Neural crest cell (in vitro differentiated cells): ENCODE results near the gene SNX19. TPM values are rescaled to one million over a fixed set of nuclear protein-coding genes. Genes with fewer than 3 reads are reported as not detected.

Experiments used
- DNase-seq: peaks from one replicate; pipeline ENCODE4 v3.0.0; 2021; ENCODE audit warnings: low read depth, mixed read lengths, low spot score
- H3K27ac Mint-ChIP-seq: one replicate; pipeline ENCODE4 v1.8.0; 2021; ENCODE audit warnings: mild to moderate bottlenecking, mixed read lengths; ENCODE audit not compliant: unreplicated experiment
- H3K27me3 Mint-ChIP-seq: 2 replicates; pipeline ENCODE4 v1.8.0; 2021; ENCODE audit warnings: low read depth, mild to moderate bottlenecking, mixed read lengths
- H3K36me3 Mint-ChIP-seq: 2 replicates; pipeline ENCODE4 v1.8.0; 2021; ENCODE audit warnings: low read depth, mild to moderate bottlenecking, mixed read lengths
- H3K4me1 Mint-ChIP-seq: 2 replicates; pipeline ENCODE4 v1.8.0; 2021; ENCODE audit warnings: mixed read lengths
- H3K4me3 Mint-ChIP-seq: one replicate; pipeline ENCODE4 v1.8.0; 2021; ENCODE audit warnings: mild to moderate bottlenecking, mixed read lengths
- H3K9me3 Mint-ChIP-seq: 2 replicates; pipeline ENCODE4 v1.8.0; 2021; ENCODE audit warnings: mixed read lengths
- CTCF ChIP-seq: fragments of 200-600 bp; sonication (generic); conservative IDR thresholded peaks from 2 replicates; pipeline ENCODE4 v1.5.0; 2021; ENCODE audit warnings: antibody characterized with exemption, mild to moderate bottlenecking
- total RNA-seq: library from RNA; stranded (reverse); gene quantifications from 2 replicates; pipeline ENCODE4 v1.2.1, GENCODE V29; 2021

The SNX19 gene
- total RNA-seq, 1 donor from 2014 or later: 45.0 TPM

GRCh38 chr11:130872981-130873380 lies 43.3 kb downstream of the SNX19 start:
- H3K27ac Mint-ChIP-seq: no peak overlapping the region

GRCh38 chr11:130872513-130872912 lies 43.8 kb downstream of the SNX19 start:
- H3K27ac Mint-ChIP-seq: no peak overlapping the region
- peaks cover 5% of the 10 kb centered on the region for H3K4me1 Mint-ChIP-seq
- no peaks in the 10 kb centered on the region for H3K9me3 Mint-ChIP-seq
- DNase-seq: no peak
- H3K4me3 Mint-ChIP-seq: no peak overlapping the region
- no peak for TF ChIP-seq CTCF
- H3K36me3 Mint-ChIP-seq: peaks cover 12% of the 10 kb centered on the region
- no peaks in the 10 kb centered on the region for H3K27me3 Mint-ChIP-seq

More at GRCh38 chr11:130872981-130873380, 43.3 kb downstream of the SNX19 start:
- Mint-ChIP-seq H3K36me3 (peaks cover 13% of the 10 kb centered on the region), H3K27me3 (no peaks in the 10 kb centered on the region), H3K4me3 (no peak overlapping the region), H3K9me3 (no peaks in the 10 kb centered on the region), H3K4me1 (peaks cover 5% of the 10 kb centered on the region)
- TF ChIP-seq CTCF: no peak
- DNase-seq: no peak

- Mint-ChIP-seq H3K27ac (no peak overlapping the region), H3K27me3 (no peaks in the 10 kb centered on the region), H3K36me3 (peaks cover 12% of the 10 kb centered on the region), H3K4me3 (no peak overlapping the region), H3K4me1 (peaks cover 5% of the 10 kb centered on the region), H3K9me3 (no peaks in the 10 kb centered on the region)
- no peak for DNase-seq
- TF ChIP-seq CTCF: no peak
Measured at GRCh38 chr11:130872102-130872501, 44.2 kb downstream of the SNX19 start.

- no peak overlapping the region for H3K27ac Mint-ChIP-seq
- H3K9me3 Mint-ChIP-seq: no peaks in the 10 kb centered on the region
- H3K36me3 Mint-ChIP-seq: peaks cover 12% of the 10 kb centered on the region
- no peak for DNase-seq
- H3K4me3 Mint-ChIP-seq: no peak overlapping the region
- no peaks in the 10 kb centered on the region for H3K27me3 Mint-ChIP-seq
- TF ChIP-seq CTCF: no peak
- peaks cover 5% of the 10 kb centered on the region for H3K4me1 Mint-ChIP-seq
Measured at GRCh38 chr11:130871616-130872015, 44.7 kb downstream of the SNX19 start.

- no peaks in the 10 kb centered on the region for H3K9me3 Mint-ChIP-seq
Measured at GRCh38 chr11:130868721-130869390, 47.4 kb downstream of the SNX19 start.

More at GRCh38 chr11:130868721-130869390, 47.4 kb downstream of the SNX19 start:
- no peaks in the 10 kb centered on the region for H3K27me3 Mint-ChIP-seq
- H3K4me1 Mint-ChIP-seq: no peaks in the 10 kb centered on the region
- no peak for DNase-seq
- no peak overlapping the region for H3K4me3 Mint-ChIP-seq
- peaks cover 3% of the 10 kb centered on the region for H3K36me3 Mint-ChIP-seq
- no peak for TF ChIP-seq CTCF
- H3K27ac Mint-ChIP-seq: no peak overlapping the region
